Measurements from ENCODE around the gene DACT2.

Gene DACT2

GRCh38 chr6:168280020-168280898 lies 39.3 kb downstream of the DACT2 start:
- TF ChIP-seq, protein P1, sequence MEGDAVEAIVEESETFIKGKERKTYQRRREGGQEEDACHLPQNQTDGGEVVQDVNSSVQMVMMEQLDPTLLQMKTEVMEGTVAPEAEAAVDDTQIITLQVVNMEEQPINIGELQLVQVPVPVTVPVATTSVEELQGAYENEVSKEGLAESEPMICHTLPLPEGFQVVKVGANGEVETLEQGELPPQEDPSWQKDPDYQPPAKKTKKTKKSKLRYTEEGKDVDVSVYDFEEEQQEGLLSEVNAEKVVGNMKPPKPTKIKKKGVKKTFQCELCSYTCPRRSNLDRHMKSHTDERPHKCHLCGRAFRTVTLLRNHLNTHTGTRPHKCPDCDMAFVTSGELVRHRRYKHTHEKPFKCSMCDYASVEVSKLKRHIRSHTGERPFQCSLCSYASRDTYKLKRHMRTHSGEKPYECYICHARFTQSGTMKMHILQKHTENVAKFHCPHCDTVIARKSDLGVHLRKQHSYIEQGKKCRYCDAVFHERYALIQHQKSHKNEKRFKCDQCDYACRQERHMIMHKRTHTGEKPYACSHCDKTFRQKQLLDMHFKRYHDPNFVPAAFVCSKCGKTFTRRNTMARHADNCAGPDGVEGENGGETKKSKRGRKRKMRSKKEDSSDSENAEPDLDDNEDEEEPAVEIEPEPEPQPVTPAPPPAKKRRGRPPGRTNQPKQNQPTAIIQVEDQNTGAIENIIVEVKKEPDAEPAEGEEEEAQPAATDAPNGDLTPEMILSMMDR (conservative IDR thresholded peaks at IDR 0.05; ENCODE audit: control insufficient read depth, insufficient read depth, low read depth, low read length): no peak
- H3K4me3 ChIP-seq (ENCODE audit: control insufficient read depth, low read depth, low read length): no peak overlapping the region

GRCh38 chr6:168279403-168279935 lies 40.1 kb downstream of the DACT2 start:
- H3K4me3 ChIP-seq (ENCODE audit: control insufficient read depth, low read depth, low read length): no peak overlapping the region
- TF ChIP-seq, protein P1 (conservative IDR thresholded peaks at IDR 0.05; ENCODE audit: control insufficient read depth, insufficient read depth, low read depth, low read length): no peak
- no peak for DNase-seq (ENCODE audit: low read depth)

More at GRCh38 chr6:168280020-168280898, 39.3 kb downstream of the DACT2 start:
- no peak for DNase-seq (ENCODE audit: low read depth)

GRCh38 chr6:168278904-168279303 lies 40.7 kb downstream of the DACT2 start:
- DNase-seq (ENCODE audit: low read depth): no peak
- TF ChIP-seq, protein P1 (conservative IDR thresholded peaks at IDR 0.05; ENCODE audit: control insufficient read depth, insufficient read depth, low read depth, low read length): no peak
- H3K4me3 ChIP-seq (ENCODE audit: control insufficient read depth, low read depth, low read length): no peak overlapping the region

- no peak overlapping the region for H3K4me3 ChIP-seq (ENCODE audit: control insufficient read depth, low read depth, low read length)
- no peak for DNase-seq (ENCODE audit: low read depth)
- TF ChIP-seq, protein P1 (conservative IDR thresholded peaks at IDR 0.05; ENCODE audit: control insufficient read depth, insufficient read depth, low read depth, low read length): no peak
These were observed 42.3 kb downstream of the DACT2 start for GRCh38 chr6:168277274-168277669.

- H3K4me3 ChIP-seq (ENCODE audit: control insufficient read depth, low read depth, low read length): no peak overlapping the region
- TF ChIP-seq, protein P1 (conservative IDR thresholded peaks at IDR 0.05; ENCODE audit: control insufficient read depth, insufficient read depth, low read depth, low read length): no peak
- DNase-seq (ENCODE audit: low read depth): no peak
These were observed 42.9 kb downstream of the DACT2 start for GRCh38 chr6:168276576-168277273.

GRCh38 chr6:168275168-168275567 lies 44.4 kb downstream of the DACT2 start:
- no peak for DNase-seq (ENCODE audit: low read depth)
- no peak overlapping the region for H3K4me3 ChIP-seq (ENCODE audit: control insufficient read depth, low read depth, low read length)
- TF ChIP-seq, protein P1 (conservative IDR thresholded peaks at IDR 0.05; ENCODE audit: control insufficient read depth, insufficient read depth, low read depth, low read length): no peak
